OCI-LY1 (cell line): ENCODE measurements around the gene ARHGEF12.

ENCODE experiments used
- H2AFZ ChIP-seq: fragments of 200-600 bp; sonication (generic), shearing (Covaris generic); 2 replicates; pipeline ENCODE4 v1.6.0; 2014; ENCODE audit warnings: antibody characterized with exemption, mild to moderate bottlenecking, low read length
- H3F3A ChIP-seq: fragments of 200-600 bp; sonication (generic), shearing (Covaris generic); 2 replicates; pipeline ENCODE4 v1.6.0; 2014; ENCODE audit warnings: mild to moderate bottlenecking, antibody characterized with exemption, low read length, moderate library complexity; ENCODE audit not compliant: insufficient read depth
- H3K27ac ChIP-seq: fragments of 200-600 bp; sonication (generic); 2 replicates; pipeline ENCODE4 v1.5.1; 2014; ENCODE audit warnings: low read length, mixed run types, mild to moderate bottlenecking, low read depth; ENCODE audit not compliant: poor library complexity, severe bottlenecking
- H3K27me3 ChIP-seq: fragments of 200-600 bp; sonication (generic); 2 replicates; pipeline ENCODE4 v1.6.0; 2014; ENCODE audit warnings: antibody characterized with exemption, mild to moderate bottlenecking, low read length, moderate library complexity; ENCODE audit not compliant: insufficient read depth
- H3K36me3 ChIP-seq: fragments of 200-600 bp; sonication (generic); 2 replicates; pipeline ENCODE4 v1.6.1; 2014; ENCODE audit warnings: mild to moderate bottlenecking, antibody characterized with exemption, low read length, moderate library complexity, mixed read lengths; ENCODE audit not compliant: insufficient read depth
- H3K4me1 ChIP-seq: fragments of 200-600 bp; sonication (generic); 2 replicates; pipeline ENCODE4 v1.5.1; 2014; ENCODE audit warnings: mild to moderate bottlenecking, low read length, moderate library complexity; ENCODE audit not compliant: insufficient read depth, severe bottlenecking
- H3K4me2 ChIP-seq: fragments of 200-600 bp; sonication (generic), shearing (Covaris generic); 2 replicates; pipeline ENCODE4 v1.6.1; 2014; ENCODE audit warnings: low read length
- H3K4me3 ChIP-seq: fragments of 200-600 bp; sonication (generic); 2 replicates; pipeline ENCODE4 v1.5.1; 2014; ENCODE audit warnings: low read length, low read depth, mild to moderate bottlenecking, mixed read lengths; ENCODE audit not compliant: poor library complexity, severe bottlenecking
- H3K79me2 ChIP-seq: fragments of 200-600 bp; shearing (Covaris generic); 2 replicates; pipeline ENCODE4 v1.6.1; 2016; ENCODE audit warnings: mixed run types, low read length, mixed read lengths; ENCODE audit not compliant: insufficient read depth
- H3K9ac ChIP-seq: fragments of 200-600 bp; sonication (generic), shearing (Covaris generic); 2 replicates; pipeline ENCODE4 v1.6.1; 2014; ENCODE audit warnings: mild to moderate bottlenecking, low read length, mixed read lengths
- H3K9me2 ChIP-seq: fragments of 200-600 bp; sonication (generic), shearing (Covaris generic); 2 replicates; pipeline ENCODE4 v1.6.1; 2014; ENCODE audit warnings: low read depth, mild to moderate bottlenecking, low read length, mixed read lengths
- H3K9me3 ChIP-seq: fragments of 200-600 bp; shearing (Covaris generic); 2 replicates; pipeline ENCODE4 v1.6.1; 2014; ENCODE audit warnings: low read length, mixed read lengths
- H4K20me1 ChIP-seq: fragments of 200-600 bp; sonication (generic), shearing (Covaris generic); 2 replicates; pipeline ENCODE4 v1.6.0; 2016; ENCODE audit warnings: mild to moderate bottlenecking, low read length; ENCODE audit not compliant: insufficient read depth
- CTCF ChIP-seq: fragments of 200-600 bp; sonication (generic), shearing (Covaris generic); IDR thresholded peaks from 2 replicates; pipeline ENCODE4 v1.5.1; 2017; ENCODE audit warnings: mild to moderate bottlenecking, antibody characterized with exemption, low read length, moderate library complexity, mixed read lengths
- EZH2 ChIP-seq: fragments of 200-600 bp; sonication (generic), shearing (Covaris generic); IDR thresholded peaks from 2 replicates; pipeline ENCODE4 v1.8.0; 2017; ENCODE audit warnings: borderline replicate concordance, mixed run types, mild to moderate bottlenecking, antibody characterized with exemption, low read length, moderate library complexity, mixed read lengths

ARHGEF12 gene

GRCh38 chr11:120537996-120538395 is 201.8 kb downstream of the ARHGEF12 start:
- Histone ChIP-seq H3K79me2 (no peaks in the 10 kb centered on the region), H3F3A (no peaks in the 10 kb centered on the region), H4K20me1 (no peaks in the 10 kb centered on the region), H3K9ac (no peak overlapping the region), H3K4me3 (no peak overlapping the region), H3K27ac (no peak overlapping the region), H3K36me3 (no peaks in the 10 kb centered on the region), H3K4me1 (no peaks in the 10 kb centered on the region), H2AFZ (no peak overlapping the region), H3K4me2 (no peak overlapping the region), H3K9me3 (no peaks in the 10 kb centered on the region), H3K9me2 (no peaks in the 10 kb centered on the region), H3K27me3 (no peaks in the 10 kb centered on the region)
- TF ChIP-seq EZH2 (no peak), CTCF (no peak)

GRCh38 chr11:120538707-120539106 is 202.5 kb downstream of the ARHGEF12 start:
- Histone ChIP-seq H2AFZ (no peak overlapping the region), H3K4me1 (no peaks in the 10 kb centered on the region), H3K4me3 (no peak overlapping the region), H4K20me1 (no peaks in the 10 kb centered on the region), H3K9me2 (no peaks in the 10 kb centered on the region), H3K79me2 (no peaks in the 10 kb centered on the region), H3K9me3 (no peaks in the 10 kb centered on the region), H3K27ac (no peak overlapping the region), H3K27me3 (no peaks in the 10 kb centered on the region), H3F3A (no peaks in the 10 kb centered on the region), H3K36me3 (no peaks in the 10 kb centered on the region), H3K9ac (no peak overlapping the region), H3K4me2 (no peak overlapping the region)
- TF ChIP-seq EZH2, result no peak
- TF ChIP-seq CTCF, result no peak
